ENCODE results near the gene CLIC4.

GRCh38 chr1:24790490-24790889 lies 45.2 kb downstream of the CLIC4 start:
- no peak for TF ChIP-seq CTCF (IDR thresholded peaks at IDR 0.05)
- TF ChIP-seq POLR2A (IDR thresholded peaks at IDR 0.05) = no peak
